MCF 10A (cell line): ENCODE measurements around the gene UNC119. TPM values are rescaled to one million over a fixed set of nuclear protein-coding genes. Genes with fewer than 3 reads are reported as not detected.

Experiments
- BruUV-seq: library from RNA; stranded (reverse); fragments of 400-500 nt; replicated peaks from 2 replicates; lab custom pipeline; 2021; lab: Mats Ljungman, UMichigan
- CTCF ChIA-PET: fragments of 300-600 bp; sonication (Branson Sonifier 250); formaldehyde crosslinking; extraction: SDS; loops from one replicate; lab custom pipeline; 2021; ENCODE audit warnings: antibody characterized with exemption, inconsistent platforms; lab: Yijun Ruan, JAX
- POLR2A ChIA-PET: fragments of 300-600, 350-650 bp; sonication (Branson Sonifier 250); formaldehyde crosslinking; extraction: SDS; loops from one replicate; lab custom pipeline; 2020; ENCODE audit warnings: antibody characterized with exemption, inconsistent platforms; lab: Yijun Ruan, JAX
- DNase-seq: peaks from one replicate; pipeline ENCODE4 v3.0.0-alpha.2; 2018; ENCODE audit not compliant: unreplicated experiment
- H3K27ac Mint-ChIP-seq: one replicate; pipeline ENCODE4 v1.8.0; 2022; ENCODE audit warnings: mild to moderate bottlenecking, low read depth, mixed read lengths; ENCODE audit not compliant: unreplicated experiment
- H3K27me3 Mint-ChIP-seq: one replicate; pipeline ENCODE4 v1.8.0; 2022; ENCODE audit warnings: mixed read lengths; ENCODE audit not compliant: insufficient read depth, unreplicated experiment
- H3K36me3 Mint-ChIP-seq: one replicate; pipeline ENCODE4 v1.8.0; 2022; ENCODE audit warnings: mild to moderate bottlenecking, moderate library complexity, mixed read lengths; ENCODE audit not compliant: insufficient read depth, unreplicated experiment
- H3K4me1 Mint-ChIP-seq: one replicate; pipeline ENCODE4 v1.8.0; 2022; ENCODE audit warnings: mixed read lengths; ENCODE audit not compliant: insufficient read depth, unreplicated experiment
- H3K4me3 Mint-ChIP-seq: one replicate; pipeline ENCODE4 v1.8.0; 2022; ENCODE audit warnings: mild to moderate bottlenecking, moderate library complexity, mixed read lengths; ENCODE audit not compliant: unreplicated experiment
- H3K9me3 Mint-ChIP-seq: one replicate; pipeline ENCODE4 v1.8.0; 2022; ENCODE audit warnings: mixed read lengths; ENCODE audit not compliant: unreplicated experiment
- intact Hi-C: fragments of 100-400 bp; cut with micrococcal nuclease; formaldehyde crosslinking; loops from 2 replicates; pipeline ENCODE4 v1.14.1; 2022
- total RNA-seq: library from RNA; stranded (reverse); gene quantifications from 2 replicates; pipeline ENCODE4 v1.2.3, GENCODE V29; 2022
- TF ChIP-seq, protein P1 (sequence below): fragments of 200-600 bp; IDR thresholded peaks from one replicate; pipeline ENCODE4 v1.8.0; 2022; ENCODE audit warnings: antibody characterized with exemption, mild to moderate bottlenecking; ENCODE audit not compliant: unreplicated experiment

Gene UNC119
- total RNA-seq, 1 experiment from 2014 or later, result 12.5 TPM

- Mint-ChIP-seq H3K27ac (no peak overlapping the region), H3K4me1 (no peaks in the 10 kb centered on the region), H3K4me3 (no peak overlapping the region), H3K9me3 (no peaks in the 10 kb centered on the region), H3K27me3 (no peaks in the 10 kb centered on the region), H3K36me3 (peaks cover 26% of the 10 kb centered on the region)
- ChIA-PET CTCF (interaction anchor here (1.1 kb wide), 1 partner anchor 15 kb away, joined by 3 read pairs; no protein-coding TSS in a partner anchor), POLR2A (interaction anchor here (5.7 kb wide), 1 partner anchor 13 kb away, joined by 19 read pairs; the partner anchor contains the start of gene PIGS)
- no peak for DNase-seq
- intact Hi-C loops, result no loop called here
- TF ChIP-seq, protein P1, sequence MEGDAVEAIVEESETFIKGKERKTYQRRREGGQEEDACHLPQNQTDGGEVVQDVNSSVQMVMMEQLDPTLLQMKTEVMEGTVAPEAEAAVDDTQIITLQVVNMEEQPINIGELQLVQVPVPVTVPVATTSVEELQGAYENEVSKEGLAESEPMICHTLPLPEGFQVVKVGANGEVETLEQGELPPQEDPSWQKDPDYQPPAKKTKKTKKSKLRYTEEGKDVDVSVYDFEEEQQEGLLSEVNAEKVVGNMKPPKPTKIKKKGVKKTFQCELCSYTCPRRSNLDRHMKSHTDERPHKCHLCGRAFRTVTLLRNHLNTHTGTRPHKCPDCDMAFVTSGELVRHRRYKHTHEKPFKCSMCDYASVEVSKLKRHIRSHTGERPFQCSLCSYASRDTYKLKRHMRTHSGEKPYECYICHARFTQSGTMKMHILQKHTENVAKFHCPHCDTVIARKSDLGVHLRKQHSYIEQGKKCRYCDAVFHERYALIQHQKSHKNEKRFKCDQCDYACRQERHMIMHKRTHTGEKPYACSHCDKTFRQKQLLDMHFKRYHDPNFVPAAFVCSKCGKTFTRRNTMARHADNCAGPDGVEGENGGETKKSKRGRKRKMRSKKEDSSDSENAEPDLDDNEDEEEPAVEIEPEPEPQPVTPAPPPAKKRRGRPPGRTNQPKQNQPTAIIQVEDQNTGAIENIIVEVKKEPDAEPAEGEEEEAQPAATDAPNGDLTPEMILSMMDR, result no peak
- BruUV-seq, result no TSS peak
Measured at GRCh38 chr17:28584434-28584833, 32.0 kb upstream of the UNC119 start.

GRCh38 chr17:28582513-28582912 is 30.1 kb upstream of the UNC119 start:
- intact Hi-C loops, result no loop called here
- H3K27ac Mint-ChIP-seq, result no peak overlapping the region
- H3K27me3 Mint-ChIP-seq, result no peaks in the 10 kb centered on the region
- ChIA-PET CTCF (interaction anchor here (0.6 kb wide), 1 partner anchor 464 kb away, joined by 3 read pairs; no protein-coding TSS in a partner anchor), POLR2A (interaction anchor here (1.0 to 5.7 kb wide), 2 partner anchors 11 to 17 kb away, joined by 3 to 19 read pairs; partner anchors contain the start of gene PIGS)
- no TSS peak for BruUV-seq
- H3K36me3 Mint-ChIP-seq, result peaks cover 26% of the 10 kb centered on the region
- H3K4me1 Mint-ChIP-seq, result no peaks in the 10 kb centered on the region
- H3K4me3 Mint-ChIP-seq, result no peak overlapping the region
- no peak for DNase-seq
- TF ChIP-seq, protein P1, result no peak
- H3K9me3 Mint-ChIP-seq, result no peaks in the 10 kb centered on the region

DNA sequence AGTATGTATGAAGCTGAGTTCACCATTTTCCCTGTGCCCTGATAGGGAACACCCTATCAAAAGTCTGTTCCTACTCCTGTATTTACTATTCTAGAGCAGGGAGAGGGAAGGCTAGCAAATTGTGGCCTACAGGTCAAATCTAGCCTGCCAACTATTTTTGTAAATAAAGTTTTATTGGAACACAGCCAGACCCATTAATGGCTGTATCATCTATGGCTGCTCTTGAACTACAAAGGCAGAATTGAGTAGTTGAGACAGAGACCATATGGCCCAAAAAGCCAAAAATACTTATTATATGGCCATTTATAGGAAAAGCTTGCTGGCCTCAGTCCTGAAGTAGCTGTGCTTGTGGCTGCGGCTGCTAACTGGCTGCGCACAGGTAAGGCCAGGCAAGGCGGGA is 28.5 kb upstream of the UNC119 start:
- Mint-ChIP-seq H3K9me3 (no peaks in the 10 kb centered on the region), H3K4me1 (peaks cover 9% of the 10 kb centered on the region), H3K36me3 (peaks cover 25% of the 10 kb centered on the region), H3K27me3 (no peaks in the 10 kb centered on the region), H3K4me3 (no peak overlapping the region), H3K27ac (no peak overlapping the region)
- TF ChIP-seq, protein P1, result no peak
- no TSS peak for BruUV-seq
- no peak for DNase-seq
- intact Hi-C loops, result no loop called here
- POLR2A ChIA-PET, result interaction anchor here (5.7 kb wide), 1 partner anchor 10 kb away, joined by 19 read pairs; the partner anchor contains the start of gene PIGS
- CTCF ChIA-PET, result interaction anchor here (1.2 kb wide), 1 partner anchor 40 kb away, joined by 3 read pairs; no protein-coding TSS in a partner anchor

GRCh38 chr17:28579526-28579925 is 27.1 kb upstream of the UNC119 start:
- no peak overlapping the region for H3K27ac Mint-ChIP-seq
- peaks cover 19% of the 10 kb centered on the region for H3K36me3 Mint-ChIP-seq
- no peak overlapping the region for H3K4me3 Mint-ChIP-seq
- CTCF ChIA-PET, result no interaction called here
- no peaks in the 10 kb centered on the region for H3K9me3 Mint-ChIP-seq
- TF ChIP-seq, protein P1, result no peak
- POLR2A ChIA-PET, result no interaction called here
- no peaks in the 10 kb centered on the region for H3K27me3 Mint-ChIP-seq
- BruUV-seq, result no TSS peak
- intact Hi-C loops, result no loop called here
- no peak for DNase-seq
- H3K4me1 Mint-ChIP-seq, result peaks cover 10% of the 10 kb centered on the region
